NCI-H2196 (cell line): ENCODE measurements around the gene PPIP5K2.
"Not testable (repeated sequence)": the region's sequence is repeated elsewhere in the genome, so short reads cannot be mapped to it uniquely, and the experiment has no call there.

Source experiments
- DNase-seq: peaks from one replicate; lab custom pipeline; 2025; ENCODE audit not compliant: unreplicated experiment; lab: John Stamatoyannopoulos, UW

The PPIP5K2 gene

GRCh38 chr5:103119765-103120606 lies at the start of gene PPIP5K2, which contains the start of gene GIN1:
Gene PPIP5K2, plus strand, starts transcription at chr5:103120301. Its CDS starts 9,289 bp downstream, at chr5:103129590.
Gene GIN1, minus strand, starts transcription at chr5:103120138. Its CDS starts 11,431 bp downstream, at chr5:103108707.
- DNase-seq = peak; percentile 96

DNA sequence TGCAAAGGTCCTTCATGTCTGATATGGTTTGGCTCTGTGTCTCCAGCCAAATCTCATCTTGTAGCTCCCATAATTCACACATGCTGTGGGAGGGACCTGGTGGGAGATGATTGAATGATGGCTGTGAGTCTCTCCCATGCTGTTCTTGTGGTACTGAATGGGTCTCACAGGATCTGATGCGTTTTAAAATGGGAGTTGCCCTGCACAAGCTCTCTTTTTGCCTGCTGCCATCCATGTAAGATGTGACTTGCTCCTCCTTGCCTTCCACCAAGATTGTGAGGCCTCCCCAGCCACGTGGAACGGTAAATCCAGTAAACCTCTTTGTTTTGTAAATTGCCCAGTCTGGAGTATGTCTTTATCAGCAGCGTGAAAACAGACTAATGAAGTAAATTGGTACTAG lies 46.6 kb upstream of the PPIP5K2 start:
- not testable (repeated sequence) for DNase-seq

DNA sequence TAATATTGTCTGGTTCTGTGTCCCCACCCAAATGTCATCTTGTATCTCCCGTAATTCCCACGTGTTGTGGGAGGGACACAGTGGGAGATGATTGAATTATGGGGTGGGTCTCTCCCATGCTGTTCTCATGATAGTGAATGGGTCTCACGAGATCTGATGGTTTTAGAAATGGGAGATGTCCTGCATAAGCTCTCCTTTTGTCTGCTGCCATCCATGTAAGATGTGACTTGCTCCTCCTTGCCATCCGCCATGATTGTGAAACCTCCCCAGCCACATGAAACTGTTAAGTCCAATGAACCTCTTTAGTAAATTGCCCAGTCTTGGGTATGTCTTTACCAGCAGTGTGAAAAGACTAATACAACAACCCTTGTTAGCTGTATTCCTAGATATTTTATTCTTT lies 44.7 kb upstream of the PPIP5K2 start:
- no peak for DNase-seq

- no peak for DNase-seq
Observed at GRCh38 chr5:103079796-103080195, 40.3 kb upstream of the PPIP5K2 start.

DNA sequence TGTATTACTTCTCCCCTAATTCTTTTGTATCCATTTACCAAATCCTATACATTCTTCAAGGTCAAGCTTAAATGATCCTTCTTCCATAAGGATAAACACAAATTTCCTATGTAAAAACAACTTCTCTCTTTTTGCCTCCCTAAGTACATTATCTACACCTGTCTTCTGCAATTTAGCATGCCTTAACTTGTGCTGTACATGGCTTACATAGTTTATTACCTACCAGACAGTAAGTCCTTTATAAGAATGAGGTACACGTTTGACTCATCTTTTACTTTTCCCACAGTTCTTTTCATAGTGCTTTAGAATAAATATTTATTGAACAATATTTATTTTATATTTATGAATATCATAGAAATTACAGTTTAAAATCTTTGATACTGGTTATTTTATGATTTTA lies 33.6 kb upstream of the PPIP5K2 start:
- no peak for DNase-seq

GRCh38 chr5:103089272-103089671 lies 30.8 kb upstream of the PPIP5K2 start:
- DNase-seq = no peak

GRCh38 chr5:103090791-103091190 lies 29.3 kb upstream of the PPIP5K2 start:
- no peak for DNase-seq

DNA sequence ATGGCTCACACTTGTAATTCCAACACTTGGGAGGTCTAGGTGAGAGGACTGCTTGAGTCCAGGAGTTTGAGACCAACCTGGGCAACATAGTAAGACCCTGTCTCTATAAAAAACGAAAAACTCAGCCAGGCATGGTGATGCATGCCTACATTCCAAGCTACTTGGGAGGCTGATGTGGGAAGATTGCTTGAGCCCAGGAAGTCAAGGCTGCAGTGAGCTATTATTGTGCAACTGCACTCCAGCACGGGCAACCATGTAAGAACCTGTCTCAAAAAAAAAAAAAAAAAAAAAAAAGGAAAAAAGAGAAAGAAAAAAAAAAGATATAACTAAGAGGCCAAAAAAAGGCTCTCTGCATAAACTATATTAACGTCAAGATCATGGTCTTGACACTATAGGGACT lies 27.4 kb upstream of the PPIP5K2 start:
- DNase-seq = no peak

- no peak for DNase-seq
Observed at GRCh38 chr5:103093727-103094126, 26.4 kb upstream of the PPIP5K2 start.

DNA sequence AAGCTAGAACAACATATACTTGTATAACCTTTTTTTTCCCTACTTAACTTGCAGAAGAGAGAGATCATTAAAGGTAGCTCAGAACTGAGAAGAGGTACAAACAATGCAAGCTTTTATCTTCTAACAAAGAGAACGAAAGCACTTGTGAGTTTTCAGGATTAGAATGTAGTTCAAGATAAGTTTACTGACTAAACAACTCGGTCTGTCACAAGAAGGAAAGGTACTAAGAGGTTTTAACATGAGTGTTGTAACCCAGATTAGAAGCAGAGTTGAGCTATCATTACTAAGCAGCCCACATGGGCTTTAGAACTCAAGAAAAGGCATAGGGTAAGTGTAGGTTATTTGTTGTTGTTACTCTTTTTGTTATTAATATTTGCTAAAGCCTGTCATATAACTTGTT lies 25.4 kb upstream of the PPIP5K2 start:
- DNase-seq = no peak

- DNase-seq = no peak
Observed at GRCh38 chr5:103098993-103099392, 21.1 kb upstream of the PPIP5K2 start.

GRCh38 chr5:103101079-103101750 lies 18.9 kb upstream of the PPIP5K2 start:
- DNase-seq = no peak

DNA sequence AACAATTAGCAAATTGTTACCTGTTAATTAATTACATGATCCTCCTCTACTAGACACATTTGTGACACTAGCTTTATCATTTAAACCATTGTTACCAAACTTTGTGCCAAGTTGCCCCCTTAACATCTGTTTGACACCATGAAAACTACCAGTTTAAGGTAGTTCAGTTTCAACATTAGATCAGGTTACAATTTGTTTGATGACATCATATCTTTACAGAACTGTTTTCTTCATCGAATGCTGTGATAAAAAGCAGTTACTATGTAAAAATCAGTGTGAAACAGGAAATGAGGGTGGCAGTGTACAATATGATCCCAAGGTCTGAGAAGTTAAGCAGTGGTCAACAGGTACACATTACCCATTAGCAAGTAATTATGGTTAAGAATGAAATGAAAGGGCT lies 17.9 kb upstream of the PPIP5K2 start:
- no peak for DNase-seq

DNA sequence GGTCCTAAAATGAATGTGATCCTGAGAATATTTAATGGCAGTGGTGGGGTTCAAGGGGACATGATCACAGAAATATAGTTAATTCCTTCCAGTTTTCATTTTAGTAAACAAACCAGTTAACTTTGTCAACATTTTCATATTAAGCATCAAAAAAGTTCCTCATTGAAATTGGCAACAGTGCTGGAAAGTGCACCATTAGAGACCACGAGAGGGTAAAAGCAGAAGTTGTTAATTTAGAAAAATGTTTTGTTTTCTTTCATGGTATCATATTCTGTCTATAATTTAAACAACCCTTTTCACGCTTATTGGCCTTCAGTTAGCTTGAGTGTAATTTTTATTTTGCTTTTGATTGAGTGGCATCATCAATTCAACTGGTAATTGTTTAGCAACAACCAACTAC lies 12.0 kb upstream of the PPIP5K2 start:
- no peak for DNase-seq

DNA sequence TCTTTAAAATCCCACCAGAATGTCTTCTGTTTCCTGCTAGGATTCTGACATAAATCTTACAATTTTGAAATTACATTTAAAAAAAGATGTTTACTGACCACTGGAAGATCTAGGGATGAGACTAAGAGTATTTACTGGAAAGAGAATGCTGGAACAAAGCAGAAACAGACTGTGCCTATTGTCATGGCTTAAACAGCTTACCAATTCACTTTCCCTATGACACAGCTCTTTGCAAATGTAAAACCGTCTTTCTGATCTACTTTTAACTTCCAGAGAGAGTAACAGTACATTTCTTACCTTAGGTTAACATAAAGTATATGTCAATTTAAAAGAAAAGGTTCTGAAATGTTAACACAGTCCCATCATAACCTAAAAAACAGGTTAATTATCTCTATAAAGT lies 10.8 kb upstream of the PPIP5K2 start:
- no peak for DNase-seq

GRCh38 chr5:103110403-103110802 lies 9.7 kb upstream of the PPIP5K2 start:
- DNase-seq = no peak

- no peak for DNase-seq
Observed at GRCh38 chr5:103111468-103111867, 8.6 kb upstream of the PPIP5K2 start.

GRCh38 chr5:103112910-103113309 lies 7.2 kb upstream of the PPIP5K2 start:
- no peak for DNase-seq

GRCh38 chr5:103114440-103114839 lies 5.7 kb upstream of the PPIP5K2 start:
- no peak for DNase-seq

DNA sequence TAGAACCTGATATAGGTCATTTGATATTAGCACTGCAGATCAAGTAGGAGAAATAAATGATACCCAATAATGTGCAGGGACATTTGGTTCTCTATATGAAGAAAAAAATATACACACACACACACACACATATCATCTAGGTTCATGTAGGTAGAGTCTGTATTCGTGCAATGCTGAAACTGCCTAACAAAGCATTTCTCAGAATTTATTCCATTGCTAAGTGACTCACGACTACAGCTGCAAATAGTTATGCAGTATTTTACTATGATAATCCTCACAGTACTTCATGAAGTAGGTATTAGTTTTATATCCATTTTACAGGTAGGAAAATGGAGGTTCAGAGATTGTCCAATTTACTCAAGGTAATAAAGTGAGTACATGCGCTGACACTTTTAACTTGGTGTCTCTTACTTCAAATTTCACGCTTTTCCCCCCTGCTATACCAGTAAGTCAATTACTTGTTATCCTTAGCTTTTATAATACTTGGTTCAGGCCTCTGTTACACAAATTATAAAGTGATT lies 2.6 kb upstream of the PPIP5K2 start:
- no peak for DNase-seq

GRCh38 chr5:103119070-103119764 lies 884 bp upstream of the PPIP5K2 start:
- DNase-seq = no peak
